Measurements from ENCODE around the gene MAP4K2. TPM values are rescaled to one million over a fixed set of nuclear protein-coding genes. Genes with fewer than 3 reads are reported as not detected.

MAP4K2 gene
- total and polyA plus RNA-seq, 2 of the 8 experiments (the other 6 are each of a cell fraction or from before 2014, with no cell fraction given) = 20.1 to 20.7 TPM

DNA sequence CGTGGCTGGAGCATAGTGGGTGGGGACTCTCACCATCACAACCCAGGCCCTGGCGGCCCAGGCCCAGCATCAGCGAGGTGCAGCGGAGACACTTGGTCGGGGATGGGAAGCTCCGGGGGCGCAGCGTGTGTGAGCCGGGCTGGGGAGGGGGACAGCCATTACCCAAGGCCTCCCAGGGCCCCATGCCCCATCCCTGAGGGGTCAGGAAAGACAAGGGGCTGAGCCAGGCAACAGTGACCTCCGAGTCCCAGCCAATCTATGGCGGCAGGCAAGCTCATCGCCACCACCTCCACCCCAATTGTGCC, 30.1 kb upstream of the MAP4K2 start:
- Histone ChIP-seq H3K9me3 (ENCODE audit: insufficient read depth in 2 of 2, low read depth in 1 of 2, low read length in 1 of 2) (no peaks in the 10 kb centered on the region), H3K79me1 (ENCODE audit: low read depth, low read length) (no peaks in the 10 kb centered on the region), H3K23me2 (ENCODE audit: low read depth, low read length) (no peaks in the 10 kb centered on the region), H3K36me3 (ENCODE audit: control insufficient read depth in 2 of 4, insufficient read depth in 4 of 4, low read length in 3 of 4) (peaks cover 5 to 35% (median 14%) of the 10 kb centered on the region in 4 experiments; a peak in 5 of 8 replicates), H3K4me3 (ENCODE audit: extremely low read depth in 1 of 4, insufficient read depth in 2 of 4, low read depth in 3 of 4, low read length in 4 of 4) (no peak overlapping the region), H2BK20ac (ENCODE audit: low read length) (no peak overlapping the region), H3K27ac (ENCODE audit: low read depth, low read length) (no peak overlapping the region), H4K5ac (ENCODE audit: insufficient read length, low read depth, low read length) (no peak overlapping the region), H2AFZ (ENCODE audit: low read length) (no peak overlapping the region), H3K79me2 (ENCODE audit: control insufficient read depth in 1 of 2, insufficient read depth in 2 of 2, low read length in 2 of 2) (no peaks in the 10 kb centered on the region), H3K4me2 (ENCODE audit: insufficient read depth in 1 of 2, low read depth in 2 of 2, low read length in 2 of 2) (no peak overlapping the region), H2AK5ac (ENCODE audit: low read depth, low read length) (no peak overlapping the region), H3K9ac (replicated peaks in 1 of 4; ENCODE audit: extremely low read depth in 1 of 4, low read depth in 3 of 4, low read length in 3 of 4) (no peak overlapping the region), H2BK12ac (ENCODE audit: low read depth, low read length) (no peak overlapping the region), H3K56ac (replicated peaks; ENCODE audit: insufficient read length, low read depth, low read length) (no peak overlapping the region), H2BK15ac (ENCODE audit: low read length) (no peak overlapping the region), H4K8ac (ENCODE audit: extremely low read depth, insufficient read depth, low read length) (no peak overlapping the region), H2BK120ac (replicated peaks; ENCODE audit: low read depth, low read length) (no peak overlapping the region), H3K4me1 (replicated peaks in 1 of 4; ENCODE audit: control insufficient read depth in 3 of 4, insufficient read depth in 4 of 4, low read length in 3 of 4) (no peaks in the 10 kb centered on the region), H3K27me3 (replicated peaks in 1 of 4; ENCODE audit: control insufficient read depth in 3 of 4, extremely low read depth in 1 of 4, insufficient read depth in 3 of 4, low read length in 3 of 4) (no peaks in the 10 kb centered on the region), H3K18ac (ENCODE audit: extremely low read depth, low read length) (no peak overlapping the region), H3K14ac (ENCODE audit: insufficient read length) (no peak overlapping the region), H3K23ac (ENCODE audit: insufficient read length) (no peak overlapping the region), H4K20me1 (replicated peaks in 1 of 2; ENCODE audit: control insufficient read depth in 1 of 2, insufficient read depth in 2 of 2, low read length in 2 of 2) (peaks cover 7 to 8% of the 10 kb centered on the region in 2 experiments), H2BK5ac (ENCODE audit: low read depth, low read length) (no peak overlapping the region), H4K91ac (replicated peaks; ENCODE audit: insufficient read length, low read length) (no peak overlapping the region), H3K4ac (replicated peaks; ENCODE audit: insufficient read length, low read depth, low read length) (no peak overlapping the region)
- ChIA-PET POLR2A (ENCODE audit: partially characterized antibody) (interaction anchor here (1.0 kb wide), 1 partner anchor 18 kb away, joined by 5 read pairs; no protein-coding TSS in a partner anchor), CTCF (ENCODE audit: partially characterized antibody) (interaction anchor here (1.0 to 1.9 kb wide), 3 partner anchors 15 to 29 kb away, joined by 3 to 6 read pairs (median 3); partner anchors contain the start of gene MAP4K2)
- no peak for FAIRE-seq
- WGBS, 2 experiments (ENCODE audit: extremely low coverage in 1 of 2, insufficient coverage in 1 of 2, insufficient read length in 1 of 2, insufficient replicate concordance in 2 of 2, low coverage in 1 of 2, low lambda C conversion rate in 2 of 2, missing lambda C conversion rate in 1 of 2) = 94% methylated on average over 12 of the region's 12 CpGs; no CpG with 5 or more reads in 1 of the 2 experiments
- DNase-seq (ENCODE audit: low read depth in 1 of 2, low spot score in 2 of 2) = no peak
- TF ChIP-seq RBBP5 (IDR thresholded peaks at IDR 0.05; ENCODE audit: borderline replicate concordance, low read depth, low read length) (no peak), EP300 (IDR thresholded peaks at IDR 0.05; ENCODE audit: borderline replicate concordance in 1 of 2, low read depth in 2 of 2, low read length in 2 of 2) (no peak), RXRA (IDR thresholded peaks at IDR 0.05; ENCODE audit: insufficient read depth, low read depth, low read length) (no peak), BACH1 (IDR thresholded peaks at IDR 0.05; ENCODE audit: low read length) (no peak), YY1 (IDR thresholded peaks at IDR 0.05; ENCODE audit: low read depth, low read length) (no peak), HDAC6 (IDR thresholded peaks at IDR 0.05; ENCODE audit: low read depth, low read length) (no peak), TBP (IDR thresholded peaks at IDR 0.05; ENCODE audit: low read depth, low read length) (no peak), CBX8 (IDR thresholded peaks at IDR 0.05; ENCODE audit: borderline replicate concordance, low read depth, low read length) (no peak)
- TF ChIP-seq, protein P1, sequence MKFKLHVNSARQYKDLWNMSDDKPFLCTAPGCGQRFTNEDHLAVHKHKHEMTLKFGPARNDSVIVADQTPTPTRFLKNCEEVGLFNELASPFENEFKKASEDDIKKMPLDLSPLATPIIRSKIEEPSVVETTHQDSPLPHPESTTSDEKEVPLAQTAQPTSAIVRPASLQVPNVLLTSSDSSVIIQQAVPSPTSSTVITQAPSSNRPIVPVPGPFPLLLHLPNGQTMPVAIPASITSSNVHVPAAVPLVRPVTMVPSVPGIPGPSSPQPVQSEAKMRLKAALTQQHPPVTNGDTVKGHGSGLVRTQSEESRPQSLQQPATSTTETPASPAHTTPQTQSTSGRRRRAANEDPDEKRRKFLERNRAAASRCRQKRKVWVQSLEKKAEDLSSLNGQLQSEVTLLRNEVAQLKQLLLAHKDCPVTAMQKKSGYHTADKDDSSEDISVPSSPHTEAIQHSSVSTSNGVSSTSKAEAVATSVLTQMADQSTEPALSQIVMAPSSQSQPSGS (IDR thresholded peaks at IDR 0.05; ENCODE audit: low read length) = no peak
- TF ChIP-seq, protein P2, sequence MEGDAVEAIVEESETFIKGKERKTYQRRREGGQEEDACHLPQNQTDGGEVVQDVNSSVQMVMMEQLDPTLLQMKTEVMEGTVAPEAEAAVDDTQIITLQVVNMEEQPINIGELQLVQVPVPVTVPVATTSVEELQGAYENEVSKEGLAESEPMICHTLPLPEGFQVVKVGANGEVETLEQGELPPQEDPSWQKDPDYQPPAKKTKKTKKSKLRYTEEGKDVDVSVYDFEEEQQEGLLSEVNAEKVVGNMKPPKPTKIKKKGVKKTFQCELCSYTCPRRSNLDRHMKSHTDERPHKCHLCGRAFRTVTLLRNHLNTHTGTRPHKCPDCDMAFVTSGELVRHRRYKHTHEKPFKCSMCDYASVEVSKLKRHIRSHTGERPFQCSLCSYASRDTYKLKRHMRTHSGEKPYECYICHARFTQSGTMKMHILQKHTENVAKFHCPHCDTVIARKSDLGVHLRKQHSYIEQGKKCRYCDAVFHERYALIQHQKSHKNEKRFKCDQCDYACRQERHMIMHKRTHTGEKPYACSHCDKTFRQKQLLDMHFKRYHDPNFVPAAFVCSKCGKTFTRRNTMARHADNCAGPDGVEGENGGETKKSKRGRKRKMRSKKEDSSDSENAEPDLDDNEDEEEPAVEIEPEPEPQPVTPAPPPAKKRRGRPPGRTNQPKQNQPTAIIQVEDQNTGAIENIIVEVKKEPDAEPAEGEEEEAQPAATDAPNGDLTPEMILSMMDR (IDR thresholded peaks at IDR 0.05; ENCODE audit: control extremely low read depth in 1 of 3, insufficient read depth in 1 of 3, low read depth in 1 of 3, low read length in 3 of 3) = no peak

All from H1 (cell line).